Hepatic stellate cell (primary cell): ENCODE results near the gene PODXL2.
A peak's percentile ranks its signal among the peaks of the same experiment; 100 is the strongest.
"Not testable (repeated sequence)": the region's sequence is repeated elsewhere in the genome, so short reads cannot be mapped to it uniquely, and the experiment has no call there.

ENCODE experiments used
- DNase-seq: peaks from one replicate; pipeline ENCODE4 v3.0.0; 2011; ENCODE audit warnings: low spot score

The PODXL2 gene

GRCh38 chr3:127605547-127605946 is 23.4 kb upstream of the PODXL2 start:
- not testable (repeated sequence) for DNase-seq

GRCh38 chr3:127606086-127606805 is 22.7 kb upstream of the PODXL2 start:
- DNase-seq = no peak

GRCh38 chr3:127606981-127607595 is 21.9 kb upstream of the PODXL2 start:
- no peak for DNase-seq

- DNase-seq = no peak
These were observed 21.2 kb upstream of the PODXL2 start for GRCh38 chr3:127607675-127608361.

GRCh38 chr3:127608362-127608718 is 20.6 kb upstream of the PODXL2 start:
- no peak for DNase-seq

- peak; percentile 29 for DNase-seq
These were observed 18.9 kb upstream of the PODXL2 start for GRCh38 chr3:127610105-127610504.

GRCh38 chr3:127611251-127611650 is 17.7 kb upstream of the PODXL2 start:
- no peak for DNase-seq

GRCh38 chr3:127612966-127613365 is 16.0 kb upstream of the PODXL2 start:
- DNase-seq = no peak

- DNase-seq = no peak
These were observed 15.6 kb upstream of the PODXL2 start for GRCh38 chr3:127613406-127613805.

GRCh38 chr3:127614928-127615589 is 13.9 kb upstream of the PODXL2 start:
- DNase-seq = no peak

GRCh38 chr3:127615631-127616305 is 13.2 kb upstream of the PODXL2 start:
- DNase-seq = peak; percentile 47

GRCh38 chr3:127616836-127617605 is 12.0 kb upstream of the PODXL2 start:
- DNase-seq = no peak

- no peak for DNase-seq
These were observed 10.1 kb upstream of the PODXL2 start for GRCh38 chr3:127618891-127619290.

- DNase-seq = no peak
These were observed 8.2 kb upstream of the PODXL2 start for GRCh38 chr3:127620637-127621375.

- no peak for DNase-seq
These were observed 7.0 kb upstream of the PODXL2 start for GRCh38 chr3:127622031-127622430.

GRCh38 chr3:127622772-127623576 is 6.0 kb upstream of the PODXL2 start:
- DNase-seq = no peak

- no peak for DNase-seq
These were observed 4.9 kb upstream of the PODXL2 start for GRCh38 chr3:127624063-127624462.

- DNase-seq = no peak
These were observed 3.2 kb upstream of the PODXL2 start for GRCh38 chr3:127625821-127626220.

GRCh38 chr3:127628426-127628787 is 578 bp upstream of the PODXL2 start:
- no peak for DNase-seq
